ENCODE measurements around the gene SERGEF.

SERGEF gene

GRCh38 chr11:17777738-17778091, 235.1 kb downstream of the SERGEF start:
- H3K27me3 ChIP-seq (ENCODE audit: control insufficient read depth, insufficient read depth, low read length): no peaks in the 10 kb centered on the region
- H3K36me3 ChIP-seq (ENCODE audit: control insufficient read depth, insufficient read depth, low read length): no peaks in the 10 kb centered on the region
- no peaks in the 10 kb centered on the region for H3K4me1 ChIP-seq (ENCODE audit: control insufficient read depth, insufficient read depth, low read length)

GRCh38 chr11:17777086-17777737, 235.6 kb downstream of the SERGEF start:
- H3K4me3 ChIP-seq (ENCODE audit: low read depth, low read length): no peak overlapping the region
- no peaks in the 10 kb centered on the region for H3K4me1 ChIP-seq (ENCODE audit: control insufficient read depth, insufficient read depth, low read length)
- no peaks in the 10 kb centered on the region for H3K9me3 ChIP-seq (ENCODE audit: control insufficient read depth, insufficient read depth, low read length)
- H3K9ac ChIP-seq (ENCODE audit: low read depth, low read length): no peak overlapping the region
- H3K36me3 ChIP-seq (ENCODE audit: control insufficient read depth, insufficient read depth, low read length): no peaks in the 10 kb centered on the region
- H3K27me3 ChIP-seq (ENCODE audit: control insufficient read depth, insufficient read depth, low read length): no peaks in the 10 kb centered on the region

More at GRCh38 chr11:17777738-17778091, 235.1 kb downstream of the SERGEF start:
- Histone ChIP-seq H3K9me3 (ENCODE audit: control insufficient read depth, insufficient read depth, low read length) (no peaks in the 10 kb centered on the region), H3K9ac (ENCODE audit: low read depth, low read length) (no peak overlapping the region), H3K4me3 (ENCODE audit: low read depth, low read length) (no peak overlapping the region)

- Histone ChIP-seq H3K4me3 (ENCODE audit: low read depth, low read length) (no peak overlapping the region), H3K27me3 (ENCODE audit: control insufficient read depth, insufficient read depth, low read length) (no peaks in the 10 kb centered on the region), H3K4me1 (ENCODE audit: control insufficient read depth, insufficient read depth, low read length) (no peaks in the 10 kb centered on the region), H3K36me3 (ENCODE audit: control insufficient read depth, insufficient read depth, low read length) (no peaks in the 10 kb centered on the region), H3K9ac (ENCODE audit: low read depth, low read length) (no peak overlapping the region), H3K9me3 (ENCODE audit: control insufficient read depth, insufficient read depth, low read length) (no peaks in the 10 kb centered on the region)
These were observed 236.5 kb downstream of the SERGEF start for GRCh38 chr11:17776212-17776875.

GRCh38 chr11:17775507-17776211, 237.2 kb downstream of the SERGEF start:
- Histone ChIP-seq H3K4me3 (ENCODE audit: low read depth, low read length) (no peak overlapping the region), H3K27me3 (ENCODE audit: control insufficient read depth, insufficient read depth, low read length) (no peaks in the 10 kb centered on the region), H3K36me3 (ENCODE audit: control insufficient read depth, insufficient read depth, low read length) (no peaks in the 10 kb centered on the region), H3K9me3 (ENCODE audit: control insufficient read depth, insufficient read depth, low read length) (no peaks in the 10 kb centered on the region), H3K9ac (ENCODE audit: low read depth, low read length) (no peak overlapping the region), H3K4me1 (ENCODE audit: control insufficient read depth, insufficient read depth, low read length) (no peaks in the 10 kb centered on the region)

- Histone ChIP-seq H3K4me3 (ENCODE audit: low read depth, low read length) (no peak overlapping the region), H3K27me3 (ENCODE audit: control insufficient read depth, insufficient read depth, low read length) (no peaks in the 10 kb centered on the region), H3K36me3 (ENCODE audit: control insufficient read depth, insufficient read depth, low read length) (no peaks in the 10 kb centered on the region), H3K4me1 (ENCODE audit: control insufficient read depth, insufficient read depth, low read length) (no peaks in the 10 kb centered on the region), H3K9ac (ENCODE audit: low read depth, low read length) (no peak overlapping the region), H3K9me3 (ENCODE audit: control insufficient read depth, insufficient read depth, low read length) (no peaks in the 10 kb centered on the region)
These were observed 237.9 kb downstream of the SERGEF start for GRCh38 chr11:17775035-17775348.

GRCh38 chr11:17774232-17775034, 238.4 kb downstream of the SERGEF start:
- no peak overlapping the region for H3K4me3 ChIP-seq (ENCODE audit: low read depth, low read length)
- no peaks in the 10 kb centered on the region for H3K9me3 ChIP-seq (ENCODE audit: control insufficient read depth, insufficient read depth, low read length)

GRCh38 chr11:17773674-17774073, 239.2 kb downstream of the SERGEF start:
- H3K4me1 ChIP-seq (ENCODE audit: control insufficient read depth, insufficient read depth, low read length): no peaks in the 10 kb centered on the region
- H3K4me3 ChIP-seq (ENCODE audit: low read depth, low read length): no peak overlapping the region
- H3K27me3 ChIP-seq (ENCODE audit: control insufficient read depth, insufficient read depth, low read length): no peaks in the 10 kb centered on the region
- H3K9me3 ChIP-seq (ENCODE audit: control insufficient read depth, insufficient read depth, low read length): no peaks in the 10 kb centered on the region
- no peaks in the 10 kb centered on the region for H3K36me3 ChIP-seq (ENCODE audit: control insufficient read depth, insufficient read depth, low read length)
- no peak overlapping the region for H3K9ac ChIP-seq (ENCODE audit: low read depth, low read length)

More at GRCh38 chr11:17774232-17775034, 238.4 kb downstream of the SERGEF start:
- no peak overlapping the region for H3K9ac ChIP-seq (ENCODE audit: low read depth, low read length)
- no peaks in the 10 kb centered on the region for H3K4me1 ChIP-seq (ENCODE audit: control insufficient read depth, insufficient read depth, low read length)
- H3K27me3 ChIP-seq (ENCODE audit: control insufficient read depth, insufficient read depth, low read length): no peaks in the 10 kb centered on the region
- H3K36me3 ChIP-seq (ENCODE audit: control insufficient read depth, insufficient read depth, low read length): no peaks in the 10 kb centered on the region

GRCh38 chr11:17772704-17773600, 239.9 kb downstream of the SERGEF start:
- H3K4me3 ChIP-seq (ENCODE audit: low read depth, low read length): no peak overlapping the region
- no peaks in the 10 kb centered on the region for H3K9me3 ChIP-seq (ENCODE audit: control insufficient read depth, insufficient read depth, low read length)
- no peaks in the 10 kb centered on the region for H3K4me1 ChIP-seq (ENCODE audit: control insufficient read depth, insufficient read depth, low read length)
- no peaks in the 10 kb centered on the region for H3K36me3 ChIP-seq (ENCODE audit: control insufficient read depth, insufficient read depth, low read length)
- no peak overlapping the region for H3K9ac ChIP-seq (ENCODE audit: low read depth, low read length)
- H3K27me3 ChIP-seq (ENCODE audit: control insufficient read depth, insufficient read depth, low read length): no peaks in the 10 kb centered on the region

GRCh38 chr11:17771841-17772401, 240.9 kb downstream of the SERGEF start:
- H3K27me3 ChIP-seq (ENCODE audit: control insufficient read depth, insufficient read depth, low read length): no peaks in the 10 kb centered on the region

GRCh38 chr11:17771415-17771814, 241.4 kb downstream of the SERGEF start:
- Histone ChIP-seq H3K4me1 (ENCODE audit: control insufficient read depth, insufficient read depth, low read length) (no peaks in the 10 kb centered on the region), H3K27me3 (ENCODE audit: control insufficient read depth, insufficient read depth, low read length) (no peaks in the 10 kb centered on the region), H3K9ac (ENCODE audit: low read depth, low read length) (no peak overlapping the region), H3K4me3 (ENCODE audit: low read depth, low read length) (no peak overlapping the region), H3K36me3 (ENCODE audit: control insufficient read depth, insufficient read depth, low read length) (no peaks in the 10 kb centered on the region), H3K9me3 (ENCODE audit: control insufficient read depth, insufficient read depth, low read length) (no peaks in the 10 kb centered on the region)

More at GRCh38 chr11:17771841-17772401, 240.9 kb downstream of the SERGEF start:
- H3K4me3 ChIP-seq (ENCODE audit: low read depth, low read length): no peak overlapping the region
- H3K36me3 ChIP-seq (ENCODE audit: control insufficient read depth, insufficient read depth, low read length): no peaks in the 10 kb centered on the region
- H3K4me1 ChIP-seq (ENCODE audit: control insufficient read depth, insufficient read depth, low read length): no peaks in the 10 kb centered on the region
- H3K9ac ChIP-seq (ENCODE audit: low read depth, low read length): no peak overlapping the region
- H3K9me3 ChIP-seq (ENCODE audit: control insufficient read depth, insufficient read depth, low read length): no peaks in the 10 kb centered on the region

Measured in iPS-15b (cell line).